Measurements from ENCODE around the gene PTP4A2. TPM values are rescaled to one million over a fixed set of nuclear protein-coding genes. Genes with fewer than 3 reads are reported as not detected.
"Not testable (repeated sequence)": the region's sequence is repeated elsewhere in the genome, so short reads cannot be mapped to it uniquely, and the experiment has no call there.

The PTP4A2 gene
- total RNA-seq, 6 donors from 2014 or later: 71.6 to 279 (median 148) TPM

- Histone ChIP-seq H3K27ac (no peak overlapping the region), H3K9me3 (no peaks in the 10 kb centered on the region), H3K36me3 (peaks cover 2 to 26% (median 9%) of the 10 kb centered on the region in 4 donors), H3K4me3 (no peak overlapping the region), H3K4me1 (peaks cover 0 to 20% (median 10%) of the 10 kb centered on the region in 4 donors), H3K27me3 (no peaks in the 10 kb centered on the region)
- TF ChIP-seq CTCF (IDR thresholded peaks at IDR 0.05) (no peak), POLR2A (IDR thresholded peaks at IDR 0.05) (no peak), POLR2AphosphoS5 (IDR thresholded peaks at IDR 0.05) (no peak), EP300 (IDR thresholded peaks at IDR 0.05) (no peak)
- DNase-seq: no peak
- ATAC-seq (ENCODE audit: low FRiP score in 2 of 2): no peak
- 90 to 97% methylated on average over 5 of the region's 5 CpGs for WGBS, 2 donors
Measured at GRCh38 chr1:31902510-31902860, 35.7 kb downstream of the PTP4A2 start.

GRCh38 chr1:31901838-31902509, 36.2 kb downstream of the PTP4A2 start:
- H3K9me3 ChIP-seq: no peaks in the 10 kb centered on the region
- DNase-seq: no peak
- 89 to 96% methylated on average over 6 of the region's 6 CpGs for WGBS, 2 donors
- H3K4me3 ChIP-seq: no peak overlapping the region
- no peak for ATAC-seq (ENCODE audit: low FRiP score in 2 of 2)
- peaks cover 0 to 20% (median 10%) of the 10 kb centered on the region in 4 donors for H3K4me1 ChIP-seq
- no peak overlapping the region for H3K27ac ChIP-seq
- no peaks in the 10 kb centered on the region for H3K27me3 ChIP-seq
- no peak for TF ChIP-seq EP300 (IDR thresholded peaks at IDR 0.05)
- TF ChIP-seq POLR2AphosphoS5 (IDR thresholded peaks at IDR 0.05): no peak
- no peak for TF ChIP-seq POLR2A (IDR thresholded peaks at IDR 0.05)
- no peak for TF ChIP-seq CTCF (IDR thresholded peaks at IDR 0.05)
- peaks cover 0 to 20% (median 4%) of the 10 kb centered on the region in 4 donors for H3K36me3 ChIP-seq

GRCh38 chr1:31900790-31901189, 37.4 kb downstream of the PTP4A2 start:
- whole genome bisulfite sequencing, 2 donors: 85 to 87% methylated on average over 3 of the region's 3 CpGs
- H3K9me3 ChIP-seq: no peaks in the 10 kb centered on the region
- H3K4me1 ChIP-seq: peaks cover 0 to 20% (median 10%) of the 10 kb centered on the region in 4 donors
- H3K36me3 ChIP-seq: peaks cover 0 to 9% (median 1%) of the 10 kb centered on the region in 4 donors
- ATAC-seq (ENCODE audit: low FRiP score in 2 of 2) (no peak), DNase-seq (no peak)
- no peak for TF ChIP-seq EP300 (IDR thresholded peaks at IDR 0.05)
- H3K27me3 ChIP-seq: no peaks in the 10 kb centered on the region
- H3K27ac ChIP-seq: no peak overlapping the region
- no peak overlapping the region for H3K4me3 ChIP-seq

- ATAC-seq (ENCODE audit: low FRiP score in 2 of 2): no peak
Measured at GRCh38 chr1:31897526-31898100, 40.6 kb downstream of the PTP4A2 start.

GRCh38 chr1:31895474-31896198, 42.5 kb downstream of the PTP4A2 start:
- WGBS, 2 donors: 90 to 95% methylated on average over 2 of the region's 2 CpGs
- H3K27me3 ChIP-seq; H3K9me3 ChIP-seq; ATAC-seq (ENCODE audit: low FRiP score in 2 of 2); DNase-seq; H3K27ac ChIP-seq; H3K4me3 ChIP-seq; H3K36me3 ChIP-seq; H3K4me1 ChIP-seq: not testable (repeated sequence)

More at GRCh38 chr1:31897526-31898100, 40.6 kb downstream of the PTP4A2 start:
- Histone ChIP-seq H3K36me3 (no peaks in the 10 kb centered on the region), H3K27ac (no peak overlapping the region), H3K27me3 (no peaks in the 10 kb centered on the region), H3K4me1 (no peaks in the 10 kb centered on the region), H3K9me3 (no peaks in the 10 kb centered on the region), H3K4me3 (no peak overlapping the region)
- DNase-seq: no peak
- TF ChIP-seq POLR2AphosphoS5 (IDR thresholded peaks at IDR 0.05): no peak
- TF ChIP-seq EP300 (IDR thresholded peaks at IDR 0.05): no peak
- no peak for TF ChIP-seq POLR2A (IDR thresholded peaks at IDR 0.05)
- no peak for TF ChIP-seq CTCF (IDR thresholded peaks at IDR 0.05)
- 79 to 81% methylated on average over 6 of the region's 6 CpGs for WGBS, 2 donors

Measured in upper lobe of left lung (tissue), 6 donors.